ENCODE results near the gene GRIK5. TPM values are rescaled to one million over a fixed set of nuclear protein-coding genes. Genes with fewer than 3 reads are reported as not detected.
A peak's percentile ranks its signal among the peaks of the same experiment; 100 is the strongest.

The GRIK5 gene
- total RNA-seq, 4 donors from 2014 or later, result 7.0 to 23.4 (median 12.3) TPM

GRCh38 chr19:42115219-42115618, 45.2 kb upstream of the GRIK5 start:
- 53 to 60% methylated on average over 2 to 3 of the region's 4 CpGs for WGBS, 2 donors (ENCODE audit: low coverage in 1 of 2)

GRCh38 chr19:42114412-42114811, 44.4 kb upstream of the GRIK5 start:
- Histone ChIP-seq H3K9me3 (no peaks in the 10 kb centered on the region), H3K27me3 (peaks cover 9% of the 10 kb centered on the region), H3K4me3 (no peak overlapping the region), H3K27ac (peak overlapping the region in 2 of 4 donors; percentile 52 to 72), H3K4me1 (peaks cover 0 to 14% (median 3%) of the 10 kb centered on the region in 3 donors), H3K36me3 (no peaks in the 10 kb centered on the region)
- TF ChIP-seq POLR2A (IDR thresholded peaks at IDR 0.05) (no peak), EP300 (IDR thresholded peaks at IDR 0.05) (no peak), CTCF (IDR thresholded peaks at IDR 0.05) (no peak), POLR2AphosphoS5 (IDR thresholded peaks at IDR 0.05) (no peak)
- no peak for ATAC-seq
- 20 to 50% methylated on average over 1 to 7 of the region's 7 CpGs for WGBS, 2 donors (ENCODE audit: low coverage in 1 of 2)

More at GRCh38 chr19:42115219-42115618, 45.2 kb upstream of the GRIK5 start:
- Histone ChIP-seq H3K36me3 (no peaks in the 10 kb centered on the region), H3K4me1 (peaks cover 0 to 14% (median 3%) of the 10 kb centered on the region in 3 donors), H3K27ac (no peak overlapping the region), H3K4me3 (no peak overlapping the region), H3K27me3 (peaks cover 9% of the 10 kb centered on the region), H3K9me3 (no peaks in the 10 kb centered on the region)
- no peak for ATAC-seq
- TF ChIP-seq EP300 (IDR thresholded peaks at IDR 0.05) (no peak), POLR2A (IDR thresholded peaks at IDR 0.05) (no peak), CTCF (IDR thresholded peaks at IDR 0.05) (no peak), POLR2AphosphoS5 (IDR thresholded peaks at IDR 0.05) (no peak)

GRCh38 chr19:42113641-42114348, 43.8 kb upstream of the GRIK5 start:
- 33 to 37% methylated on average over 6 to 9 of the region's 10 CpGs for WGBS, 2 donors (ENCODE audit: low coverage in 1 of 2)
- Histone ChIP-seq H3K27ac (peak overlapping the region in 2 of 4 donors; percentile 52 to 72), H3K9me3 (no peaks in the 10 kb centered on the region), H3K36me3 (no peaks in the 10 kb centered on the region), H3K27me3 (peaks cover 12% of the 10 kb centered on the region), H3K4me3 (no peak overlapping the region), H3K4me1 (peaks cover 0 to 14% (median 3%) of the 10 kb centered on the region in 3 donors)
- TF ChIP-seq POLR2AphosphoS5 (IDR thresholded peaks at IDR 0.05), result no peak
- no peak for TF ChIP-seq EP300 (IDR thresholded peaks at IDR 0.05)
- no peak for TF ChIP-seq POLR2A (IDR thresholded peaks at IDR 0.05)
- no peak for TF ChIP-seq CTCF (IDR thresholded peaks at IDR 0.05)
- peak; percentile 84 for ATAC-seq

GRCh38 chr19:42111811-42112210, 41.8 kb upstream of the GRIK5 start:
- H3K4me1 ChIP-seq, result peaks cover 0 to 14% (median 3%) of the 10 kb centered on the region in 3 donors
- no peak for ATAC-seq
- H3K36me3 ChIP-seq, result no peaks in the 10 kb centered on the region
- H3K9me3 ChIP-seq, result no peaks in the 10 kb centered on the region
- H3K27ac ChIP-seq, result no peak overlapping the region
- WGBS, 2 donors (ENCODE audit: low coverage in 1 of 2), result 63 to 100% methylated on average over 1 to 3 of the region's 3 CpGs
- TF ChIP-seq POLR2A (IDR thresholded peaks at IDR 0.05) (no peak), POLR2AphosphoS5 (IDR thresholded peaks at IDR 0.05) (no peak), CTCF (IDR thresholded peaks at IDR 0.05) (no peak), EP300 (IDR thresholded peaks at IDR 0.05) (no peak)
- H3K4me3 ChIP-seq, result no peak overlapping the region
- peaks cover 31% of the 10 kb centered on the region for H3K27me3 ChIP-seq

GRCh38 chr19:42111384-42111783, 41.4 kb upstream of the GRIK5 start:
- Histone ChIP-seq H3K4me3 (no peak overlapping the region), H3K4me1 (peaks cover 0 to 14% (median 3%) of the 10 kb centered on the region in 3 donors), H3K27ac (no peak overlapping the region), H3K36me3 (no peaks in the 10 kb centered on the region), H3K27me3 (peaks cover 35% of the 10 kb centered on the region), H3K9me3 (no peaks in the 10 kb centered on the region)
- ATAC-seq, result no peak
- 67 to 90% methylated on average over 1 of the region's 1 CpG for WGBS, 2 donors (ENCODE audit: low coverage in 1 of 2)
- TF ChIP-seq CTCF (IDR thresholded peaks at IDR 0.05), result no peak
- TF ChIP-seq POLR2A (IDR thresholded peaks at IDR 0.05), result no peak
- no peak for TF ChIP-seq POLR2AphosphoS5 (IDR thresholded peaks at IDR 0.05)
- TF ChIP-seq EP300 (IDR thresholded peaks at IDR 0.05), result no peak

All from gastroesophageal sphincter (tissue), 4 donors.